NCI-H187 treated with DMSO at 0.1 percent for 48 hours (cell line): ENCODE results near the gene SMAD6.

Experiments used
- DNase-seq: peaks from one replicate; lab custom pipeline; 2025; lab: John Stamatoyannopoulos, UW

Gene SMAD6

DNA sequence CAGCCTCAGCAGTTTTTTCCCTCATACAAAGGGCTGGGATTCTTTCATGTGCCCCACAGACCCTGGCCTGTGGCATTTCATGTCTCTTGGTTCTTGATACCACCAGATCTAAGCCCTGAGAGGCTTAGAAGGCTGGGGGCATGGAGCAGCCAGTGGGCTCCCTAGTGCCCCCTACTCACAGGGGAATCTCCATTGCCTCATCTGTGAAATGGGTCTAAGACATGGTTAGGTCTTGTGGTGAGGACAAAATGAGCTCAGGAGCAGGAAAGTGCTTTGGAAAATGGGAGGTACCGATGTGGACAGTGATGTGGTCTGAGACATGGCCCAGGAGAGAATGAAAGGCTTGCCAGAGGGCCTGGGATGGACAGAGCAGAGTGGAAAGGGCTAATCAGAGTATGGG is 94.3 kb downstream of the SMAD6 start:
- DNase-seq = no peak

- no peak for DNase-seq
Measured at GRCh38 chr15:66797921-66798320, 95.9 kb downstream of the SMAD6 start.

GRCh38 chr15:66798426-66799061 is 96.5 kb downstream of the SMAD6 start:
- DNase-seq = no peak

GRCh38 chr15:66799242-66799641 is 97.2 kb downstream of the SMAD6 start:
- DNase-seq = no peak

DNA sequence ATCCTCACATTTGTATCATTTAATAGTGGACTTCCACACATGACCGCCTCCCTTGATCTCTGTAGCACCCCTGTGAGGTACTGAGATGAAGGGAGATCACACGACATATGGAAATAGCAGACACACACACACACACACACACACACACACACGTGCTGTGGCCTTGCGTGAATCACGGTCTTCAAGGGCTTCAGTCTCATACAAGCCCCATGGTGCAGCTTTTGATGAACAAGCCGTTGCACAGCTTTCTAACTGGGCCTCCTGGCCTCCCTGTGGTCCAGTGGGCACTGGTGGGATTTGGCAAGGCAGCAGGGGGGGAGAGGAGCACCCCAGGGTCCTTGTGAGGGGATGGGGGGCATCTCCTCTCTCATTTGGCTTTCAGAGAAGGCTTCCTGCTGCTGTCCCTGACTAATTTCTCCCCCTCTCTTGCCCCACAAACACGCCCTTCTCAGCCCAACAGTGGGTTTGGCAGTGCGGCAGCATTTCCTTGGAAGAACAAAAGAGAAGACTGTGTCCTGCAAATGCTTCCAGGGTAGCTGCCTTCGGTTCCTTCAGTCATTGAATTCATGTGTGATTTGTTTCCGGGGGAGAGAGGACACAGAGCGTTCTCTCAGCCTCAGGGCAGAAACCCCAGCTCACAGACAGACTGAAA is 98.7 kb downstream of the SMAD6 start:
- no peak for DNase-seq

GRCh38 chr15:66801266-66801665 is 99.2 kb downstream of the SMAD6 start:
- no peak for DNase-seq

GRCh38 chr15:66802025-66803001 is 100.3 kb downstream of the SMAD6 start:
- DNase-seq = no peak

DNA sequence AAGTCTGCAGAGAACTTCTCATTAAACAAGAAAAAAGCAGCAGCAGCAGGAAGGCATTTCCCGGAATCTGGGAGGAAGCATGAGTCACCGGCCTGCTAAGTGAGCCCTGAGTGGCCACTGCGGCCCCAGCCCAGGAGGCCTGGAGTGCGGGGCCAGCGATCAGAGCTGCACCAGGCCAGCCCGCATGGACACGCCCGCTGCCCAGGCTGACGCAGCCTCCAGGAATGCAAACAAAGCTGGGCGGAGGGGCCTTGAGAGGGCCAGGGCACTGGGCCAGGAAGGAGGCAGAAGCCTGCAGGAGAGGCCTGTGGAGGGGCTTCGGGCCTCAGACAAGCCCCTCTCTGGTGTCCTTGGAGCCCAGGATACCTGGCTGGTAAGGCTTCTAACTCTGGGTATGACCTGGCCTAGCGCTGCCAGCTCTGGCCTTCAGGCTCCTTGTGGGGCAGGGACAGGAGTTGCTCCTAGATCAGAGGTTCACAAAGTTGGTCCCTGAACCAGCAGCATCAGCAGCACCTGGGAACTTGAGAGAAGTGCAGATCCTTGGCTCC is 101.2 kb downstream of the SMAD6 start:
- DNase-seq = no peak

- no peak for DNase-seq
Measured at GRCh38 chr15:66803749-66804148, 101.7 kb downstream of the SMAD6 start.

- DNase-seq = no peak
Measured at GRCh38 chr15:66805202-66805885, 103.3 kb downstream of the SMAD6 start.

DNA sequence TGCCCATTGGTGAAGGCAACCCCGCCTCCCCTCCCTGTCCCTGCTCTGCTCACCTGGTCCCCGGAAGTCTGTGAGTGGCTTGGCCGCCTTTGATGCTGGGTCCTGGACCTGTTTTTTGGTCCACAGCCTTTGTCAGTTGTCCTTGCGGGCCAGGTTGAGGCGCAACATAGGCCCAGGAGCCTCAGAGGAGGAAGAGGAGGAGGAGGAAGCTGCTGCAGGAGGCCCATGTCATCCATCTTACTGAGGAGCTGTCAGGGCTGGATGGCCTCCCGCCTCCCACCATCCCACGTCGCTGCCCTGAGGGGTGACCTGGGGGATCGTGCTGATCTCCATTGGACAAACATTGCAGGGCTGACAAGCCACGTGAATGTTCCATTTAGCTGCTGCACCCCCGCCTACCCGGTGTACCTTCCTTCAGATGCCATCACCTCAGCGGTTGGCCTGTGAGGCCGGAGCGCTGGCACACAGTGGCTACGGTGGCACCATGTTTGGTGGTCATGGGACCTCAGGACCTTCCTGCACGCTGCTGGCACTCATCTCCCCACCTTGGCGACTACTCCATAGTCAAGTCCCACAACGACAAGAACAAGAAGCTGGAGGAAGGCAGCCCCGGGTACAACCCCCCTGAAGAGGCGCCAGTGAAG is 106.3 kb downstream of the SMAD6 start:
- DNase-seq = no peak

DNA sequence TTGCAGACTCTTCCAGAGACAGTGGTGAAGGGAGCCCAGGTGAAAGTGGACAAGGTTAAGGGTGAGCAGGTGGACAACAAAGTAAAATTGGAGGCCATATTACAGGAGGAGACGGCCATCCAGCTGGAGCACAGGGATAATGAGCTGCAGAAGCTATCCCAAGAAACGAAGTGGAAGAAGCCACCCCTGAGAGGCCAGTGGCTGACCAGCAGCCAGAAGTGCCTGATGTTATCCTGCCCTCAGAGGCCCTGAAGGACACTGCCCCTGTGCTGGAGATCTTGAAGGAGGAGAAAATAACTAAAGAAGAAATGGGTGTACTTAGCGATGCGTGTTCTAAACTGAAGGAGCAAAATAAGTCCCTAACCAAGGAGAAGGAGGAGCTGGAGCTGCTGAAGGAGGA is 107.6 kb downstream of the SMAD6 start:
- no peak for DNase-seq

DNA sequence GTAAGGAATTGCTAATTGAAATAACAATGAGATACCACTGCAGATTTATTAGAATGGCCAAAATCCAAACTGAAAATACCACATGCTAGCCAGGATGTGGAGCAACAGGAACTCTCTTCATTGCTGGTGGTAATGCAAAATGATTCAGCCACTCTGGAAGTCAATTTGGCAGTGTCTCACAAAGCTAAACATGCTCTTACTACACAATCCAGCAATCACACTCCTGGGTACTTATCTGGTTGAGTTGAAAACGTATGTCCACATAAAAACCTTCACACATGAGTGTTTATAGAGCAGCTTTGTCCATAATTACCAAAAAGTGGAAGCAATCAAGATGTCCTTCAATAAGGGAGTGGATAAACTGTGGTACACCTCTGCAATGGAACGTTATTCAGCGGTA is 113.3 kb downstream of the SMAD6 start:
- no peak for DNase-seq

GRCh38 chr15:66816201-66816600 is 114.2 kb downstream of the SMAD6 start:
- no peak for DNase-seq

DNA sequence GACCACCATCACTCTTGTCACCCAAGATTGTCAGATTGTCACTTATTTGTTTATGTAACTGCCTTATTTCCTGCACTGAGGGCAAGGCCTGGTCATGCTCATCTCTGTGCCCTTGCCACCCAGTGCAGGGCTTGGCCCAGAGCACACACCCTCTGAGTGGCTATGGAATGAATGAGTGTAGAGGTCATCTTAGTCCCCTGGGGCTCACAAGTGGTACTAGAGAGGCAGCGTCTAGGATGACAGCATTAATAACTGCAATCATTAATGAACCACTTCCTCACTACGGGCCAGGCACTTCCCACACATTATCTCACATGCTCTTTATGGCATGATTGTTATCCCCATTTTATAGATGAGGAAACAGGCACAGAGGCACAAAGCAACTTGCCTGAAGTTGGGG is 117.0 kb downstream of the SMAD6 start:
- DNase-seq = no peak

DNA sequence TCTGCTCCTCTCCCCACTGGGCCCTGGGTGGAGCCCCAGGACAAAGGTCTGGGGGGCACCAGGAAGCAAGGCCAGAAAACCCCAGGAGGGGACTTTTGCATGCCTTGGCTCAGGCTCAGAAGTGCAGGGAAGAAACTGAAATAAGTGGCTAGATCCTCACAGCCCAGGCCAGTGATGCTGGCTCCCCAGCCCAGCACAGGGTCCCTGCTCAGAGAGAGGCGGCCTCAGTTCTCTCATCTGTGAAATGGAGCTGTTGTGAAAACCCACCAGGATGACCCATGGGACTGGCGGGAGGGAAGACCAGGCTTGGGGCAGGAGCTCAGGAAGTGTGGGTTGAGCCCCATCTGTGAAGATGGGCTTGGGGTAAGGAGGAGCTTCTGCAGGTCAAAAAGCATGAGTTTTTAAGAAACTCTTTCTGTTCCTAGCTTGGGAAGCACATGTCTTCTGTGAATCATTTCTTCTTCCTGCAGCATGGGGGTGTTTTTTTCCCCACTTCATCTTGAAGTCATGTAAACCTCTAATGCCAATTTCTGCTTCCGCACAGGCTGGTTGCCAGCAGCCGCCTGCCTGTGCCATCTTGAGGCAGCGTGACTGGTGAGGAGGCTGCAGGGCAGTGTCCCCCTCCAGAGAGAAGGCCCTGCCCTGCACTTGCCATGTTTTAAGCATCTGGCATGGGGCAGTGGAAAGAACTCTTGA is 118.6 kb downstream of the SMAD6 start:
- DNase-seq = no peak

GRCh38 chr15:66821307-66821706 is 119.3 kb downstream of the SMAD6 start:
- DNase-seq = no peak

DNA sequence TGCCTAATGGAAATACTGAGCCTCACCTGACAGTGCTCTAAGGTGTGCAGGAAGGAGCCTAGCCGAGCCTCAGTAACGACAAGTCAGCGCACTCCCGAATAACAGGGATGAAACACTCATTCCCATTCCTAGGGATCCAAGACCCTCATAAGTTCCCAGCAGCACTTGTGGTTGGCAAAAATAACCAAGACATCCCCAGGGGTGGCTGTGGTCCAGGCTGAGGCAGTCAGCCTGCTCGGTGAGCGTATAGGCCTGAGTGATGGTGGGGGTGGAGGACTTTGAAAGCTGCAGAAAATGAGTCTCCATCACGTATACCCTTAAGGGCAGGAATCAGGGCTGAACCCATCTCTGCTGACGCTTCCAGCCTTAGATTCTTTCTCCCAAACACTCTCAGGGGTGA is 120.1 kb downstream of the SMAD6 start:
- no peak for DNase-seq

- no peak for DNase-seq
Measured at GRCh38 chr15:66822576-66822975, 120.5 kb downstream of the SMAD6 start.

- DNase-seq = no peak
Measured at GRCh38 chr15:66823601-66824000, 121.6 kb downstream of the SMAD6 start.

- no peak for DNase-seq
Measured at GRCh38 chr15:66824424-66824823, 122.4 kb downstream of the SMAD6 start.
